Measurements from ENCODE around the gene DIAPH1.

GRCh38 chr5:141494761-141495452 is 123.9 kb downstream of the DIAPH1 start:
- TF ChIP-seq CTCF (IDR thresholded peaks at IDR 0.05), result no peak
- no peak for TF ChIP-seq ZFX (IDR thresholded peaks at IDR 0.05; ENCODE audit: borderline replicate concordance)

Data from 22Rv1 (cell line).